OCI-LY1 (cell line): Measurements from ENCODE around the gene NEU1.
A peak's percentile ranks its signal among the peaks of the same experiment; 100 is the strongest.
"Not testable (repeated sequence)": the region's sequence is repeated elsewhere in the genome, so short reads cannot be mapped to it uniquely, and the experiment has no call there.

Experiments used
- H2AFZ ChIP-seq: fragments of 200-600 bp; sonication (generic), shearing (Covaris generic); 2 replicates; pipeline ENCODE4 v1.6.0; 2014; ENCODE audit warnings: antibody characterized with exemption, mild to moderate bottlenecking, low read length
- H3F3A ChIP-seq: fragments of 200-600 bp; sonication (generic), shearing (Covaris generic); 2 replicates; pipeline ENCODE4 v1.6.0; 2014; ENCODE audit warnings: mild to moderate bottlenecking, antibody characterized with exemption, low read length, moderate library complexity; ENCODE audit not compliant: insufficient read depth
- H3K27ac ChIP-seq: fragments of 200-600 bp; sonication (generic); 2 replicates; pipeline ENCODE4 v1.5.1; 2014; ENCODE audit warnings: low read length, mixed run types, mild to moderate bottlenecking, low read depth; ENCODE audit not compliant: poor library complexity, severe bottlenecking
- H3K27me3 ChIP-seq: fragments of 200-600 bp; sonication (generic); 2 replicates; pipeline ENCODE4 v1.6.0; 2014; ENCODE audit warnings: antibody characterized with exemption, mild to moderate bottlenecking, low read length, moderate library complexity; ENCODE audit not compliant: insufficient read depth
- H3K36me3 ChIP-seq: fragments of 200-600 bp; sonication (generic); 2 replicates; pipeline ENCODE4 v1.6.1; 2014; ENCODE audit warnings: mild to moderate bottlenecking, antibody characterized with exemption, low read length, moderate library complexity, mixed read lengths; ENCODE audit not compliant: insufficient read depth
- H3K4me1 ChIP-seq: fragments of 200-600 bp; sonication (generic); 2 replicates; pipeline ENCODE4 v1.5.1; 2014; ENCODE audit warnings: mild to moderate bottlenecking, low read length, moderate library complexity; ENCODE audit not compliant: insufficient read depth, severe bottlenecking
- H3K4me2 ChIP-seq: fragments of 200-600 bp; sonication (generic), shearing (Covaris generic); 2 replicates; pipeline ENCODE4 v1.6.1; 2014; ENCODE audit warnings: low read length
- H3K4me3 ChIP-seq: fragments of 200-600 bp; sonication (generic); 2 replicates; pipeline ENCODE4 v1.5.1; 2014; ENCODE audit warnings: low read length, low read depth, mild to moderate bottlenecking, mixed read lengths; ENCODE audit not compliant: poor library complexity, severe bottlenecking
- H3K79me2 ChIP-seq: fragments of 200-600 bp; shearing (Covaris generic); 2 replicates; pipeline ENCODE4 v1.6.1; 2016; ENCODE audit warnings: mixed run types, low read length, mixed read lengths; ENCODE audit not compliant: insufficient read depth
- H3K9ac ChIP-seq: fragments of 200-600 bp; sonication (generic), shearing (Covaris generic); 2 replicates; pipeline ENCODE4 v1.6.1; 2014; ENCODE audit warnings: mild to moderate bottlenecking, low read length, mixed read lengths
- H3K9me2 ChIP-seq: fragments of 200-600 bp; sonication (generic), shearing (Covaris generic); 2 replicates; pipeline ENCODE4 v1.6.1; 2014; ENCODE audit warnings: low read depth, mild to moderate bottlenecking, low read length, mixed read lengths
- H3K9me3 ChIP-seq: fragments of 200-600 bp; shearing (Covaris generic); 2 replicates; pipeline ENCODE4 v1.6.1; 2014; ENCODE audit warnings: low read length, mixed read lengths
- H4K20me1 ChIP-seq: fragments of 200-600 bp; sonication (generic), shearing (Covaris generic); 2 replicates; pipeline ENCODE4 v1.6.0; 2016; ENCODE audit warnings: mild to moderate bottlenecking, low read length; ENCODE audit not compliant: insufficient read depth
- EZH2 ChIP-seq: fragments of 200-600 bp; sonication (generic), shearing (Covaris generic); IDR thresholded peaks from 2 replicates; pipeline ENCODE4 v1.8.0; 2017; ENCODE audit warnings: borderline replicate concordance, mixed run types, mild to moderate bottlenecking, antibody characterized with exemption, low read length, moderate library complexity, mixed read lengths
- TF ChIP-seq, protein P1 (sequence below): fragments of 200-600 bp; sonication (generic), shearing (Covaris generic); IDR thresholded peaks from 2 replicates; pipeline ENCODE4 v1.5.1; 2017; ENCODE audit warnings: mild to moderate bottlenecking, antibody characterized with exemption, low read length, moderate library complexity, mixed read lengths

Gene NEU1

DNA sequence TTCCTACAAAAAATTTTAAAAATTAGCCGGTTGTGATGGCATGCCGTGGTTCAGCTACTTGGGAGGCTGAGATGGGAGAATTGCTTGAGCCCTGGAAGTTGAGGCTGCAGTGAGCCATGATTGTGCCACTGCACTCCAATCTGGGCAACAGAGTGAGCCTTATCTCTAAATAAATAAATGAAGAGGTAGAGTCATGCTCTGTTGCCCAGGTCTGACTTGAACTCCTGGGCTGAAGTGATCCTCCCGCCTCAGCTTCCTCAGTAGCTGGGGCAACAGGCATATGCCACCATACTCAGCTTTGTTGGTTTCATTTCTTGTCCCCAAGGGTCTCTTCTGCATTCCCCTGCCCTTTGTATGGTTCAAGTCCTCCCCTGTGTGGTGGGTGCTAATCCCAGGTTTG, 18.1 kb downstream of the NEU1 start:
- no peak overlapping the region for H3K9ac ChIP-seq
- TF ChIP-seq, protein P1, sequence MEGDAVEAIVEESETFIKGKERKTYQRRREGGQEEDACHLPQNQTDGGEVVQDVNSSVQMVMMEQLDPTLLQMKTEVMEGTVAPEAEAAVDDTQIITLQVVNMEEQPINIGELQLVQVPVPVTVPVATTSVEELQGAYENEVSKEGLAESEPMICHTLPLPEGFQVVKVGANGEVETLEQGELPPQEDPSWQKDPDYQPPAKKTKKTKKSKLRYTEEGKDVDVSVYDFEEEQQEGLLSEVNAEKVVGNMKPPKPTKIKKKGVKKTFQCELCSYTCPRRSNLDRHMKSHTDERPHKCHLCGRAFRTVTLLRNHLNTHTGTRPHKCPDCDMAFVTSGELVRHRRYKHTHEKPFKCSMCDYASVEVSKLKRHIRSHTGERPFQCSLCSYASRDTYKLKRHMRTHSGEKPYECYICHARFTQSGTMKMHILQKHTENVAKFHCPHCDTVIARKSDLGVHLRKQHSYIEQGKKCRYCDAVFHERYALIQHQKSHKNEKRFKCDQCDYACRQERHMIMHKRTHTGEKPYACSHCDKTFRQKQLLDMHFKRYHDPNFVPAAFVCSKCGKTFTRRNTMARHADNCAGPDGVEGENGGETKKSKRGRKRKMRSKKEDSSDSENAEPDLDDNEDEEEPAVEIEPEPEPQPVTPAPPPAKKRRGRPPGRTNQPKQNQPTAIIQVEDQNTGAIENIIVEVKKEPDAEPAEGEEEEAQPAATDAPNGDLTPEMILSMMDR, result no peak
- TF ChIP-seq EZH2, result no peak
- H3K4me3 ChIP-seq, result no peak overlapping the region
- peaks cover 18% of the 10 kb centered on the region for H3K36me3 ChIP-seq
- no peaks in the 10 kb centered on the region for H3K79me2 ChIP-seq
- no peaks in the 10 kb centered on the region for H3K9me3 ChIP-seq
- H3K4me1 ChIP-seq, result peaks cover 5% of the 10 kb centered on the region
- no peaks in the 10 kb centered on the region for H3K27me3 ChIP-seq
- no peak overlapping the region for H3K27ac ChIP-seq
- H3K4me2 ChIP-seq, result no peak overlapping the region
- H2AFZ ChIP-seq, result no peak overlapping the region
- H4K20me1 ChIP-seq, result no peaks in the 10 kb centered on the region
- no peaks in the 10 kb centered on the region for H3K9me2 ChIP-seq
- H3F3A ChIP-seq, result peaks cover 16% of the 10 kb centered on the region; the same call in 1 of the 2 replicates

DNA sequence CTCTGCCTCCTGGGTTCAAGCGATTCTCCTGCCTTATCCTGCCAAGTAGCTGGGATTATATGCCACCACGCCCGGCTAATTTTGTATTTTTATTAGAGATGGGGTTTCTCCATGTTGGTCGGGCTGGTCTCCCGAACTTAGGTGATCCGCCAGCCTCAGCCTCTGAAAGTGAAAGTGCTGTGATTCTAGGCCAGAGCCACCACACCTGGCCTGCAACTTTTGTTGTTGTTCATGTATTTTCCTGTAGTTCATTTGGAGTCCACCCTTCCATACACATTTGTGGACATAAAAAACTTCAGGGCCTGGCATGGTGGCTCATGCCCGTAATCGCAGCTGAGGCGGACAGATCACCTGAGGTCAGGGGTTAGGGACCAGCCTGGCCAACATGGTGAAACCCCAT, 20.6 kb downstream of the NEU1 start:
- Histone ChIP-seq H3K27me3 (no peaks in the 10 kb centered on the region), H3K9me3 (no peaks in the 10 kb centered on the region), H3K4me2 (no peak overlapping the region), H3K9me2 (no peaks in the 10 kb centered on the region), H2AFZ (no peak overlapping the region), H3K4me1 (peaks cover 28% of the 10 kb centered on the region), H3K27ac (peak overlapping the region; percentile 48), H4K20me1 (no peaks in the 10 kb centered on the region), H3K9ac (no peak overlapping the region), H3K4me3 (no peak overlapping the region), H3F3A (peaks cover 18% of the 10 kb centered on the region), H3K79me2 (peaks cover 6% of the 10 kb centered on the region; the same call in 1 of the 2 replicates), H3K36me3 (peaks cover 42% of the 10 kb centered on the region)
- TF ChIP-seq, protein P1, result no peak
- TF ChIP-seq EZH2, result no peak

DNA sequence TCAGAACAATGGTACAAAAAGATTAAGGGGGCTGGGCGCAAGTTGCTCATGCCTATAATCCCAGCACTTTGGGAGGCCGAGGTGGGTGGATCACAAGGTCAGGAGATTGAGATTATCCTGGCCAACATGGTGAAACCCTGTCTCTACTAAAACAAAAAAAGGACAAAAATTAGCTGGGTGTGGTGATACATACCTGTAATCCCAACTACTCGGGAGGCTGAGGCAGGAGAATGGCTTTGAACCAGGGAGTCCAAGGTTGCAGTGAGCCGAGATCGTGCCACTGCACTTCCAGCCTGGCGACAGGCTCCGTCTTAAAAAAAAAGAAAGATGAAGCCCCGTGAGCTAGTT, 22.9 kb downstream of the NEU1 start:
- H3K4me3 ChIP-seq, H3K27me3 ChIP-seq, H3K9ac ChIP-seq, H2AFZ ChIP-seq, H3K4me2 ChIP-seq, H3K9me3 ChIP-seq, H4K20me1 ChIP-seq, H3K9me2 ChIP-seq, H3K27ac ChIP-seq: not testable (repeated sequence)
- H3K79me2 ChIP-seq, result peaks cover 28% of the 10 kb centered on the region
- H3F3A ChIP-seq, result peaks cover 18% of the 10 kb centered on the region
- peaks cover 65% of the 10 kb centered on the region for H3K36me3 ChIP-seq
- peaks cover 40% of the 10 kb centered on the region for H3K4me1 ChIP-seq

DNA sequence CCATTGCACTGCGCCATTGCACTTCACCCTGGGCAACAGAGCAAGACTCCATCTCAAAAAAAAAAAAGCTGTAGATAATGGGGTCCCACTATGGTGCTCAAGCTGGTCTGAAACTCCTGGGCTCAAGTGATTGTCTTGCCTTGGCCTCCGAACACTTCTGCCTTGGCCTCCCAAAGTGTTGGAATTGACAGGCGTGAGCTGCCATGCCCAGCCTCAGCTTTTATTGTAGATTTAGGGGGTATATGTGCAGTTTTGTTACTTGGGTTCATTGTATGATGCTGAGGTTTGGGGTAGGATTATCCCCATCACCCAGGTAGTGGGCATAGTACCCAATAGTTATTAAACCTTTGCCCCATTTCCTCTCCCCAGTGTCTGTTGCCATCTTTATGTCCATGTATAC, 23.7 kb downstream of the NEU1 start:
- no peaks in the 10 kb centered on the region for H4K20me1 ChIP-seq
- no peak for TF ChIP-seq EZH2
- TF ChIP-seq, protein P1, result no peak
- H2AFZ ChIP-seq, result no peak overlapping the region
- H3K36me3 ChIP-seq, result peaks cover 66% of the 10 kb centered on the region
- no peaks in the 10 kb centered on the region for H3K9me2 ChIP-seq
- peaks cover 40% of the 10 kb centered on the region for H3K4me1 ChIP-seq
- H3K9ac ChIP-seq, result no peak overlapping the region
- no peak overlapping the region for H3K27ac ChIP-seq
- peaks cover 32% of the 10 kb centered on the region for H3K79me2 ChIP-seq
- H3K4me2 ChIP-seq, result 0 out of 2 replicates have a peak overlapping the region, but pooled peaks have one; percentile 15
- H3K4me3 ChIP-seq, result peak overlapping the region; percentile 96
- H3K27me3 ChIP-seq, result no peaks in the 10 kb centered on the region
- peaks cover 18% of the 10 kb centered on the region for H3F3A ChIP-seq
- H3K9me3 ChIP-seq, result no peaks in the 10 kb centered on the region

DNA sequence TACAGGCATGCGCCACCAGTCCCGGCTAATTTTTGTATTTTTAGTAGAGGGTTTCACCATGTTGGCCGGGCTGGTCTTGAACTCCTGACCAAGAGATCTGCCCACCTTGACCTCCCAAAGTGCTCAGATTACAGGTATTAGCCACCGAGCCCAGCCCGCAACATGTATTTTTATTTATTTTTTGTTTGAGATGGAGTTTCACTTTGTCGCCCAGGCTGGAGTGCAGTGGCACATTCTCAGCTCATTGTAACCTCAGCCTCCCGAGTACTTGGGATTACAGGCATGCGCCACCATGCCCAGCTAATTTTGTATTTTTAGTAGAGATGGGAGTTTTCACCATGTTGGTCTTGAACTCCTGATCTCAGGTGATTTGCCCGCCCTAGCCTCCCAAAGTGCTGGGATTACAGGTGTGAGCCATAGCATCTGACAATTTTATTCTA, 24.5 kb downstream of the NEU1 start:
- Histone ChIP-seq H3K9ac (peak overlapping the region; percentile 7; the same call in 1 of the 2 replicates), H3F3A (peaks cover 19% of the 10 kb centered on the region), H3K4me2 (peak overlapping the region; percentile 95), H3K79me2 (peaks cover 32% of the 10 kb centered on the region), H3K4me1 (peaks cover 49% of the 10 kb centered on the region), H3K36me3 (peaks cover 66% of the 10 kb centered on the region), H3K4me3 (peak overlapping the region; percentile 96)
- H3K9me3 ChIP-seq, H3K9me2 ChIP-seq, H2AFZ ChIP-seq, H4K20me1 ChIP-seq, H3K27me3 ChIP-seq, H3K27ac ChIP-seq: not testable (repeated sequence)
